Measurements from ENCODE around the gene TRIOBP.

Gene TRIOBP

DNA sequence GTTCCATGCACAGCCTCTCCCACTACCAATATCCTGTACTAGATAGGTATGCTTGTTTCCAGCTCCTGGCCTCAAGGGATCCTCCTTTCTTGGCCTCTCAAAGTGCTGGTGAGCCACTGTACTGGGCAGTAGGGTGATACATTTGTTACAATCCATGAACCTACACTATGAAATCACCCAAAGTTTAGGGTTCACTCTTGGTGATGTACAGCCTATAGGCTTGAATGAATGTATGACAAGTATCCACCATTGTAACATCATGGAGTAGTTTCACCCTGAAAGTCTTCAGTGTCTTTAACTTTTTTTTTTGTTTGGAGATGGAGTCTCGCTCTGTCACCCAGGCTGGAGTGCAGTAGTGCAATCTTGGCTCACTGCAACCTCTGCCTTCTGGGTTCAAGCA lies 31.8 kb downstream of the TRIOBP start:
- TF ChIP-seq EZH2 (IDR thresholded peaks at IDR 0.05), result no peak
- no peak for TF ChIP-seq FOXP2 (optimal IDR thresholded peaks at IDR 0.05; ENCODE audit: control extremely low read depth, extremely low read length, insufficient read depth)
- no peak for TF ChIP-seq POLR2AphosphoS5 (IDR thresholded peaks at IDR 0.05; ENCODE audit: borderline replicate concordance, low read depth, low read length)
- H3K36me3 ChIP-seq (ENCODE audit: insufficient read depth, low read length), result no peaks in the 10 kb centered on the region
- peak overlapping the region; percentile 92 for H3K27ac ChIP-seq
- H3K4me3 ChIP-seq, result peak overlapping the region; percentile 16
- no peaks in the 10 kb centered on the region for H3K9me3 ChIP-seq (ENCODE audit: low read depth, low read length)
- H3K9ac ChIP-seq (ENCODE audit: insufficient read length), result peak overlapping the region; percentile 66
- no peak for DNase-seq (ENCODE audit: low read depth, low spot score)

DNA sequence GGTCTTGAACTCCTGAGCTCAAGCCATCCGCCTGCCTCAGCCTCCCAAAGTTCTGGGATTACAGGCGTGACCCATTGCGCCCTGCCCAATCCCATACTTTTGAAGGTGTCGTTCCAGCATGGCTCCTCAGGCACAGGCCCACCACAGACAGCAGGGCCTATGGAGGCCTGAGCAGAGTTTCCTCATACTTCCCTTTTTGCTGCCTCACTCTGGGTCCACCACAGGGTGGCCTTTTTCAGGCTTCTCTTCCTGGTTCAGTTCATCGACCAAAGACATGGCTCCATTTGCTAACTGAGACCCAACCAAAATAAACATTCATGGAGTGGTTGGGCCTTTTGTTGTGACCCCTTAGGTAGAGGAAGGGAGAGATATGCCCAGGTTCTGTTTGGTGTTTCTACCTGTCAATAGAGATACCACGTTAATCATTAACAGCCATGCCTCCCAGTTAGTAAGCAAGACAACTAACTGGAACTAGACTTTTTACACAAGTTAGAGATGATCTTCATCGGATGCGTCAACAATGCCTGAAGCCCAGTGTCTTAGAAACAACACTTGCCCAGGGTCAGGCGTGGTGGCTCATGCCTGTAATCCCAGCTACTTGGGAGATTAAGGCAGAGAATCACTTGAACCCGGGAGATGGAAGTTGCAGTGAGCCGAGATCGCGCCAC lies 35.1 kb downstream of the TRIOBP start:
- no peaks in the 10 kb centered on the region for H3K9me3 ChIP-seq (ENCODE audit: low read depth, low read length)
- no peak overlapping the region for H3K27ac ChIP-seq
- no peak for DNase-seq (ENCODE audit: low read depth, low spot score)
- H3K4me3 ChIP-seq, result no peak overlapping the region
- no peaks in the 10 kb centered on the region for H3K36me3 ChIP-seq (ENCODE audit: insufficient read depth, low read length)
- no peak overlapping the region for H3K9ac ChIP-seq (ENCODE audit: insufficient read length)
- no peak for TF ChIP-seq POLR2AphosphoS5 (IDR thresholded peaks at IDR 0.05; ENCODE audit: borderline replicate concordance, low read depth, low read length)
- no peak for TF ChIP-seq FOXP2 (optimal IDR thresholded peaks at IDR 0.05; ENCODE audit: control extremely low read depth, extremely low read length, insufficient read depth)
- no peak for TF ChIP-seq EZH2 (IDR thresholded peaks at IDR 0.05)

DNA sequence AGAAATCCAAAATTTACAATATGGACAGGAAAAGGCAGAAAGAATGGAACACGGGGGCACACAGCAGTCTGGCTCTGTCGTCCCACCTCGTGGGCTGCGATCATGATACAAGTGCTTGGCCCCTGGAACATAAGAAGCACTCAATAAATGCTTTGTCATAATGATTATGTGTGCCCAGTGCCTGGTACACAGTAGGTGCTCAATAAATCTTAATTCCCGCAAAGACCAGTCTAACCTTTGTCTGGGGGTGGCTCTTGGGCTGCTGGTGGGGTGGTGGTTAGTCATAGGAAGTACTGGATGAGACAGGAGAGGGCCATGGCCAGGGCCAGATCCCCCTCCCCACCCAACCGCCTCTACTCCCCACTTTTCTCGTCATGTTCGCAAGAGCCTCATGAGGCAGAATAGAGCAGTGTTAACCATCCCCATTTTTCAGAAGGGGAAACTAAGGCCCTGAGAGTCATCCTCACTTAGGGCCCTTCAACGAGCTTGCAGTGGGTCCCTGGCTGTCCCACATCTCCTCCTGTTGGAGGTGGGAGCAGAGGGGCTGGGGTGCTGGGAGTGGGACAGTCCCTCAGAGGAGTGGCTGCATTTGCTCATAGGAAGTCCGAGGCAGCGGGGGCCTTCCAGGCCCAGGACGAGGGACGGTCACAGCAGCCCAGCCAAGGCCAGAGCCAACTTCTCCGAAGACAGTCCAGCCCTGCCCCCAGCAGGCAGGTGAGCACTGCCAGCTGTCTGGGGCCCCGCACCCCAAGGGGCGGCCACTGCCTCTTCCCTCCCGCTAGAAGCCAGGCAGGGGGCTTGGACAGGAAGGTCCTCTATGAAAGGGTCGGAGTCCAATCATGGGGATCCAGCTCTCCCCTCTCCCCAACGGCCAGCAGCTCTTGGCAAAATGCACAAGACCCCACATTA lies 36.1 kb downstream of the TRIOBP start:
- no peak for DNase-seq (ENCODE audit: low read depth, low spot score)
- H3K27ac ChIP-seq, result no peak overlapping the region
- H3K4me3 ChIP-seq, result no peak overlapping the region
- no peak overlapping the region for H3K9ac ChIP-seq (ENCODE audit: insufficient read length)
- TF ChIP-seq EZH2 (IDR thresholded peaks at IDR 0.05) (no peak), FOXP2 (optimal IDR thresholded peaks at IDR 0.05; ENCODE audit: control extremely low read depth, extremely low read length, insufficient read depth) (no peak), POLR2AphosphoS5 (IDR thresholded peaks at IDR 0.05; ENCODE audit: borderline replicate concordance, low read depth, low read length) (no peak)
- H3K9me3 ChIP-seq (ENCODE audit: low read depth, low read length), result no peaks in the 10 kb centered on the region
- H3K36me3 ChIP-seq (ENCODE audit: insufficient read depth, low read length), result no peaks in the 10 kb centered on the region

DNA sequence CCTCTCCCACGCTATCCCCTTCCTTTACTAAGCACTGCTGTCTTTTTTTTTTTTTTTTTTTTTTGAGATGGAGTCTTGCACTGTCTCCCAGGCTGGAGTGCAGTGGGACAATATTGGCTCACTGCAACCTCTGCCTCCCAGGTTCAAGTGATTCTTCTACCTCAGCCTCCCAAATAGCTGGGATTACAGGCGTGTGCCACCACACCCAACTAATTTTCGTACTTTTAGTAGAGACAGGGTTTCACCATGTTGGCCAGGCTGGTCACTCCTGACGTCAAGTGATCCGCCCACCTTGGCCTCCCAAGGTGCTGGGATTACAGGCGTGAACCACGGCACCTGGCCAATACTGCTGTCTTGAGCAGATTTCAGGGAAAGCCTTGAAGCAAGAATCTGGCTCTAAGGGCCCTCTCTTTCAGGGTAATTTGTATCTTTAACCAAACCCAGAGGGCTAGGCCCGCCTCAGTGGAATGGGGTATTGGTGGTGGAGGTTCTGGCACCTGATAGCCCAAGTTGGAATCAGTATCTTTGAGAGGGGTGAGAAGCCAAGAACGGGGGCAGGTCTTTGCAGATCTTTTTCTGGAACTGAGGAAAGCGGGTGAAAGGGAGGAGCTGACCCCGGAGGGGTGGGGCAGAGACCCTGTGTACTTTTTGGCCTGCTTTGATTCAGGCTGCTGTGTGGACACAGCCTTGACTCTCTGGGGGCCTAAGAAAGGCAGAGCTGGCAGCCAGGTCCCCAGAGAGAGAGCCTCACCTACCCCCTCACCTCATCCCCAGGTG lies 37.0 kb downstream of the TRIOBP start:
- no peak overlapping the region for H3K9ac ChIP-seq (ENCODE audit: insufficient read length)

DNA sequence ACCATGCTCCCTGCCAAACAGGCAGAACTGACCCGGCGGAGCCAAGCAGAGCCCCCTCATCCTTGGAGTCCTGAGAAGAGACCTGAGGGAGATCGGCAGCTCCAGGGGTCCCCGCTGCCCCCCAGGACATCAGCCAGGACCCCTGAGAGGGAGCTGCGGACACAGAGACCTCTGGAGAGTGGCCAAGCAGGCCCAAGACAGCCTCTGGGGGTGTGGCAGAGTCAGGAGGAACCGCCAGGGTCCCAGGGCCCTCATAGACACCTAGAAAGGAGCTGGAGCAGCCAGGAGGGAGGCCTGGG lies 37.5 kb downstream of the TRIOBP start:
- Histone ChIP-seq H3K27ac (no peak overlapping the region), H3K9ac (ENCODE audit: insufficient read length) (no peak overlapping the region), H3K4me3 (no peak overlapping the region), H3K9me3 (ENCODE audit: low read depth, low read length) (no peaks in the 10 kb centered on the region), H3K36me3 (ENCODE audit: insufficient read depth, low read length) (no peaks in the 10 kb centered on the region)
- TF ChIP-seq POLR2AphosphoS5 (IDR thresholded peaks at IDR 0.05; ENCODE audit: borderline replicate concordance, low read depth, low read length) (no peak), EZH2 (IDR thresholded peaks at IDR 0.05) (no peak), FOXP2 (optimal IDR thresholded peaks at IDR 0.05; ENCODE audit: control extremely low read depth, extremely low read length, insufficient read depth) (no peak)
- DNase-seq (ENCODE audit: low read depth, low spot score), result no peak

More for the DNA sequence above, 37.0 kb downstream of the TRIOBP start:
- Histone ChIP-seq H3K4me3 (no peak overlapping the region), H3K36me3 (ENCODE audit: insufficient read depth, low read length) (no peaks in the 10 kb centered on the region), H3K9me3 (ENCODE audit: low read depth, low read length) (no peaks in the 10 kb centered on the region), H3K27ac (no peak overlapping the region)
- no peak for DNase-seq (ENCODE audit: low read depth, low spot score)
- TF ChIP-seq POLR2AphosphoS5 (IDR thresholded peaks at IDR 0.05; ENCODE audit: borderline replicate concordance, low read depth, low read length), result no peak
- no peak for TF ChIP-seq EZH2 (IDR thresholded peaks at IDR 0.05)
- no peak for TF ChIP-seq FOXP2 (optimal IDR thresholded peaks at IDR 0.05; ENCODE audit: control extremely low read depth, extremely low read length, insufficient read depth)

DNA sequence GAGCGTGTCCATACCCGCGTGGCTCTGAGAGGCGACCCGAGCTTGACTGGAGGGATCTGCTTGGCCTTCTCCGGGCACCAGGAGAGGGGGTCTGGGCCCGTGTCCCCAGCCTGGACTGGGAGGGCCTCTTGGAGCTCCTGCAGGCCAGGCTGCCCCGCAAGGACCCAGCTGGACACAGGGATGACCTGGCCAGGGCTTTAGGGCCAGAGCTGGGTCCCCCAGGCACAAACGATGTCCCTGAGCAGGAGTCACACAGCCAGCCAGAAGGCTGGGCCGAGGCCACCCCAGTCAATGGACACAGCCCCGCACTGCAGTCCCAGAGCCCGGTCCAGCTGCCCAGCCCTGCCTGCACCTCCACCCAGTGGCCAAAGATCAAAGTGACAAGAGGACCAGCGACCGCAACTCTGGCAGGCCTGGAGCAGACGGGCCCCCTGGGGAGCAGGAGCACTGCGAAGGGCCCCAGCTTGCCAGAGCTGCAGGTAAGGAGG lies 38.2 kb downstream of the TRIOBP start:
- TF ChIP-seq POLR2AphosphoS5 (IDR thresholded peaks at IDR 0.05; ENCODE audit: borderline replicate concordance, low read depth, low read length), result no peak
- no peak for TF ChIP-seq EZH2 (IDR thresholded peaks at IDR 0.05)
- TF ChIP-seq FOXP2 (optimal IDR thresholded peaks at IDR 0.05; ENCODE audit: control extremely low read depth, extremely low read length, insufficient read depth), result no peak
- H3K4me3 ChIP-seq, result no peak overlapping the region
- no peaks in the 10 kb centered on the region for H3K9me3 ChIP-seq (ENCODE audit: low read depth, low read length)
- no peaks in the 10 kb centered on the region for H3K36me3 ChIP-seq (ENCODE audit: insufficient read depth, low read length)
- no peak overlapping the region for H3K27ac ChIP-seq
- DNase-seq (ENCODE audit: low read depth, low spot score), result no peak
- no peak overlapping the region for H3K9ac ChIP-seq (ENCODE audit: insufficient read length)

DNA sequence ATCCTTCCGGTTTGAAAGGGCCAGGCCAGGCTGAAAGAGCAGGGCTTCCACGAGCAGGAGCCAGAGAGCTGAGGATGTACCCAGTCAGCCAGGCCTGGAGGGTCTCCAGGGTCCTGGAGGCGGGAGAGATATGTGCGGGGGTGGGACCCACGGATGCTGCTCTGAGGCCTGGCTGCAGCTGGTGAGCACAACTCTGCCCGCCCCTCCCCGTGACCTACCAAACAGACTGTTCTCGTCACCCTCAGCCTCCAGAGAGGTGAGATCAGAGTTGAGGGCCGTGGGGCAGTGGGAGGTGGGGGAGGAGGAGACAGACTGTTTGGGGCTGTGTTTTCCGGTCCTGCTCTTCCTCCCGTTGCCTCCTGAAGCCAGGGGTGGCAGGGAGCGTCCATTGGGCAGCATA lies 42.2 kb downstream of the TRIOBP start:
- Histone ChIP-seq H3K27ac (no peak overlapping the region), H3K9me3 (ENCODE audit: low read depth, low read length) (no peaks in the 10 kb centered on the region), H3K36me3 (ENCODE audit: insufficient read depth, low read length) (no peaks in the 10 kb centered on the region), H3K9ac (ENCODE audit: insufficient read length) (no peak overlapping the region), H3K4me3 (no peak overlapping the region)
- TF ChIP-seq FOXP2 (optimal IDR thresholded peaks at IDR 0.05; ENCODE audit: control extremely low read depth, extremely low read length, insufficient read depth), result no peak
- no peak for TF ChIP-seq EZH2 (IDR thresholded peaks at IDR 0.05)
- no peak for TF ChIP-seq POLR2AphosphoS5 (IDR thresholded peaks at IDR 0.05; ENCODE audit: borderline replicate concordance, low read depth, low read length)
- DNase-seq (ENCODE audit: low read depth, low spot score), result no peak

DNA sequence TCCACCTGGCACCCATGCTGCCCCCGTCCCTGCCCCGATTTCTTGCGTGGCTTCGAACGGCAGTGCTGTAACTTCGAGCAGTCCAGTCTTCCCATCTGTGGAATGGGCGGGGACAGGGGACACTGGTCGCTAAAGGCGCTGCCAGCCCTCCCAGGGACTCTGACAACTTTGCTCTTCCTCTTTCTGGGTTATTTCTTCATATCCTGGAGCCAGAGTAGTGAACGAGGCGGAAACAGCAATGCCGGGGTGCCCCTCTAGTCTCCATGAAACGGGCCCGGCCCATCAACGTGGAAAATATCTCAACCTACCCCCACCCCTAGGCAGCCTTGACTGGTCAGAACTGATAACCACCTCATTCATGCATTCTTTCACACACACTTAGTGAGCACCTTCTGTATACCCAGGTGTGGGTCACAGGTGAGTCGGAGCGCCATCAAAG lies 42.8 kb downstream of the TRIOBP start:
- H3K4me3 ChIP-seq, result no peak overlapping the region
- no peak overlapping the region for H3K9ac ChIP-seq (ENCODE audit: insufficient read length)

More for the DNA sequence above, 42.8 kb downstream of the TRIOBP start:
- DNase-seq (ENCODE audit: low read depth, low spot score), result no peak
- TF ChIP-seq EZH2 (IDR thresholded peaks at IDR 0.05) (no peak), POLR2AphosphoS5 (IDR thresholded peaks at IDR 0.05; ENCODE audit: borderline replicate concordance, low read depth, low read length) (no peak), FOXP2 (optimal IDR thresholded peaks at IDR 0.05; ENCODE audit: control extremely low read depth, extremely low read length, insufficient read depth) (no peak)
- H3K36me3 ChIP-seq (ENCODE audit: insufficient read depth, low read length), result no peaks in the 10 kb centered on the region
- H3K9me3 ChIP-seq (ENCODE audit: low read depth, low read length), result no peaks in the 10 kb centered on the region
- no peak overlapping the region for H3K27ac ChIP-seq

All from SK-N-MC (cell line).